Transverse colon (tissue), 4 donors: Measurements from ENCODE around the gene SPIB. TPM values are rescaled to one million over a fixed set of nuclear protein-coding genes. Genes with fewer than 3 reads are reported as not detected.

Experiments used
- DNase-seq: peaks from one replicate; pipeline ENCODE4 v3.0.0-alpha.2; 2019
- H3K27ac ChIP-seq, 4 donors: fragments of 200-600 bp; sonication (generic); 2 replicates each; pipeline ENCODE4 v1.5.1; 2016 to 2018; ENCODE audit warnings: inconsistent platforms in 4 of 4
- H3K27me3 ChIP-seq: fragments of 200-600 bp; sonication (generic); 2 replicates; pipeline ENCODE4 v1.5.1; 2017; ENCODE audit warnings: inconsistent platforms
- H3K36me3 ChIP-seq, 4 donors: fragments of 200-600 bp; sonication (generic); 2 replicates each; pipeline ENCODE4 v1.5.1; 2017 to 2019; ENCODE audit warnings: inconsistent platforms in 4 of 4
- H3K4me1 ChIP-seq, 4 donors: fragments of 200-600 bp; sonication (generic); 2 replicates each; pipeline ENCODE4 v1.5.1; 2017 to 2020; ENCODE audit warnings: inconsistent platforms in 4 of 4
- H3K4me3 ChIP-seq, 4 donors: fragments of 200-600 bp; sonication (generic); 1 replicate in 1 of 4; 2 replicates in 3 of 4; pipeline versions ENCODE4 v1.5.1 to v1.6.1; 2017 to 2019; ENCODE audit warnings: inconsistent platforms in 4 of 4
- H3K9me3 ChIP-seq, 2 donors: fragments of 200-600 bp; sonication (generic); 2 replicates each; pipeline ENCODE4 v1.5.1; 2017 to 2019; ENCODE audit warnings: inconsistent platforms in 2 of 2
- EP300 ChIP-seq: sonication (generic); formaldehyde crosslinking; IDR thresholded peaks from one replicate; pipeline ENCODE4 v1.6.1; 2017; ENCODE audit warnings: antibody characterized with exemption, low read depth
- POLR2A ChIP-seq: fragments of 450-650 bp; IDR thresholded peaks from one replicate; pipeline ENCODE4 v1.6.1; 2016; ENCODE audit warnings: antibody characterized with exemption, mild to moderate bottlenecking, moderate library complexity
- POLR2AphosphoS5 ChIP-seq, 3 donors: sonication (generic); formaldehyde crosslinking; IDR thresholded peaks; one replicate each; pipeline ENCODE4 v1.6.1; 2016; ENCODE audit warnings: antibody characterized with exemption in 3 of 3
- WGBS, 2 donors: methylation state at CpG; one replicate each; pipeline ENCODE4 v1.1.5; 2018; ENCODE audit warnings: low coverage in 1 of 2; 5-methylcytosine and 5-hydroxymethylcytosine counted together
- in situ Hi-C, 4 donors: fragments of 200-750 bp; cut with MboI; loops; one replicate each; pipeline versions ENCODE4 v1.15.0 to v1.15.1; 2017; ENCODE audit warnings: low sequenced_read_pairs in 3 of 4, low pct_ligation_motif_present in 1 of 4, low pct_unique_long_range_greater_than_20kb in 1 of 4
- intact Hi-C: fragments of 100-400 bp; cut with DNase I; formaldehyde crosslinking; loops from one replicate; pipeline ENCODE4 v1.15.1; 2023; ENCODE audit warnings: low total_unique reads
- total RNA-seq, 4 donors: library from RNA; depleted of rRNA; stranded (reverse); fragments of >200 nt; gene quantifications; one replicate each; pipeline ENCODE4 v1.1.0, GENCODE V29; 2016
- TF ChIP-seq, protein P1 (sequence below), 5 experiments: fragments of 200-600 bp in 3 of 5; fragments of 450-650 bp in 2 of 5; sonication (generic) in 3 of 5; IDR thresholded peaks; 1 replicate in 2 of 5; 2 replicates in 3 of 5; pipeline ENCODE4 v1.5.1; 2016 to 2017; ENCODE audit warnings: antibody characterized with exemption in 5 of 5, inconsistent platforms in 3 of 5, mild to moderate bottlenecking in 2 of 5, moderate library complexity in 1 of 5

SPIB gene
- total RNA-seq, 4 donors from 2014 or later, result 45.7 to 56.8 (median 51.7) TPM

DNA sequence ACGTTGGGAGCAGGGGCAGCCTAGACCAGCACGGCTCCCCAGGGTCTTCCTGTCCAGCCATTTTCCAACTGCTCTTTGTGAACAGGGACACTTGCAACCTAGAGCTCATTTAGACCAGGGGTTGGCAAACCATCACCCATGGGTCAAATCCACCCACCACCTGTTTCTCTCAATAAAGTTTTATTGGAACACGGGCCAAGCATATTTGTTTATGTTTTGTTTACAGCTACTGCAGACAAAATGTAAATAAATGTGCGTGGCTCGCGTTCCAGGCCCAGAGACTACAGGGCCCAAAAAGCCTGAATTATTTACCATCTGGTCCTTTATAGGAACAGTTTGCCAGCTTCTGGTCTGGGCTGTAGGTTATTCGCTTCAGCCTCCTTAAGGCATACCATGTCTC, 44.2 kb downstream of the SPIB start:
- no peak for DNase-seq
- intact Hi-C loops, result no loop called here
- Histone ChIP-seq H3K27me3 (peaks cover 16% of the 10 kb centered on the region), H3K4me1 (peaks cover 0 to 8% (median 6%) of the 10 kb centered on the region in 4 donors), H3K27ac (no peak overlapping the region), H3K4me3 (no peak overlapping the region), H3K9me3 (no peaks in the 10 kb centered on the region), H3K36me3 (no peaks in the 10 kb centered on the region)
- in situ Hi-C loops, result loop anchor here in 3 of 4 donors (10.0 to 25.0 kb wide), 2 partner anchors 98 to 101 kb away; partner anchors contain the start of gene NAPSA (in 3 of the 3)
- 56 to 72% methylated on average over 5 to 7 of the region's 7 CpGs for WGBS, 2 donors
- TF ChIP-seq POLR2A (no peak), EP300 (no peak), POLR2AphosphoS5 (IDR thresholded peaks at IDR 0.05) (no peak)
- TF ChIP-seq, protein P1, sequence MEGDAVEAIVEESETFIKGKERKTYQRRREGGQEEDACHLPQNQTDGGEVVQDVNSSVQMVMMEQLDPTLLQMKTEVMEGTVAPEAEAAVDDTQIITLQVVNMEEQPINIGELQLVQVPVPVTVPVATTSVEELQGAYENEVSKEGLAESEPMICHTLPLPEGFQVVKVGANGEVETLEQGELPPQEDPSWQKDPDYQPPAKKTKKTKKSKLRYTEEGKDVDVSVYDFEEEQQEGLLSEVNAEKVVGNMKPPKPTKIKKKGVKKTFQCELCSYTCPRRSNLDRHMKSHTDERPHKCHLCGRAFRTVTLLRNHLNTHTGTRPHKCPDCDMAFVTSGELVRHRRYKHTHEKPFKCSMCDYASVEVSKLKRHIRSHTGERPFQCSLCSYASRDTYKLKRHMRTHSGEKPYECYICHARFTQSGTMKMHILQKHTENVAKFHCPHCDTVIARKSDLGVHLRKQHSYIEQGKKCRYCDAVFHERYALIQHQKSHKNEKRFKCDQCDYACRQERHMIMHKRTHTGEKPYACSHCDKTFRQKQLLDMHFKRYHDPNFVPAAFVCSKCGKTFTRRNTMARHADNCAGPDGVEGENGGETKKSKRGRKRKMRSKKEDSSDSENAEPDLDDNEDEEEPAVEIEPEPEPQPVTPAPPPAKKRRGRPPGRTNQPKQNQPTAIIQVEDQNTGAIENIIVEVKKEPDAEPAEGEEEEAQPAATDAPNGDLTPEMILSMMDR (IDR thresholded peaks at IDR 0.05), result no peak

GRCh38 chr19:50464348-50464747, 45.6 kb downstream of the SPIB start:
- H3K4me3 ChIP-seq, result no peak overlapping the region
- DNase-seq, result no peak
- H3K4me1 ChIP-seq, result peaks cover 0 to 8% (median 6%) of the 10 kb centered on the region in 4 donors
- TF ChIP-seq POLR2AphosphoS5 (IDR thresholded peaks at IDR 0.05), result no peak
- no peak for TF ChIP-seq POLR2A
- TF ChIP-seq, protein P1 (IDR thresholded peaks at IDR 0.05), result no peak
- TF ChIP-seq EP300, result no peak
- WGBS, 2 donors, result 75 to 80% methylated on average over 1 to 19 of the region's 19 CpGs
- intact Hi-C loops (no loop called here), in situ Hi-C loops (loop anchor here in 3 of 4 donors (10.0 to 25.0 kb wide), 2 partner anchors 100 to 102 kb away; partner anchors contain the start of gene NAPSA (in 3 of the 3))
- H3K9me3 ChIP-seq, result no peaks in the 10 kb centered on the region
- no peaks in the 10 kb centered on the region for H3K36me3 ChIP-seq
- H3K27me3 ChIP-seq, result peaks cover 4% of the 10 kb centered on the region
- no peak overlapping the region for H3K27ac ChIP-seq

GRCh38 chr19:50465000-50465399, 46.3 kb downstream of the SPIB start:
- no peaks in the 10 kb centered on the region for H3K9me3 ChIP-seq
- no peak for DNase-seq
- H3K27ac ChIP-seq, result no peak overlapping the region
- WGBS, 2 donors, result 64 to 83% methylated on average over 5 to 13 of the region's 13 CpGs
- in situ Hi-C loops (loop anchor here in 3 of 4 donors (10.0 to 25.0 kb wide), 2 partner anchors 100 to 103 kb away; partner anchors contain the start of gene NAPSA (in 3 of the 3)), intact Hi-C loops (no loop called here)
- peaks cover 2% of the 10 kb centered on the region for H3K27me3 ChIP-seq
- peaks cover 0 to 8% (median 6%) of the 10 kb centered on the region in 4 donors for H3K4me1 ChIP-seq
- H3K36me3 ChIP-seq, result no peaks in the 10 kb centered on the region
- H3K4me3 ChIP-seq, result no peak overlapping the region
- TF ChIP-seq POLR2AphosphoS5 (IDR thresholded peaks at IDR 0.05), result no peak
- TF ChIP-seq, protein P1 (IDR thresholded peaks at IDR 0.05), result no peak
- no peak for TF ChIP-seq POLR2A
- TF ChIP-seq EP300, result no peak

- no peak overlapping the region for H3K27ac ChIP-seq
- in situ Hi-C loops, result loop anchor here in 3 of 4 donors (10.0 to 25.0 kb wide), 2 partner anchors 101 to 104 kb away; partner anchors contain the start of gene NAPSA (in 3 of the 3)
- WGBS, 2 donors, result 42% methylated on average over 29 of the region's 29 CpGs; no CpG with 5 or more reads in 1 of the 2 donors
These were observed 47.4 kb downstream of the SPIB start for GRCh38 chr19:50465986-50466705.

More at GRCh38 chr19:50465986-50466705, 47.4 kb downstream of the SPIB start:
- H3K4me1 ChIP-seq, result peaks cover 0 to 8% (median 6%) of the 10 kb centered on the region in 4 donors
- no peaks in the 10 kb centered on the region for H3K27me3 ChIP-seq
- H3K36me3 ChIP-seq, result no peaks in the 10 kb centered on the region
- no peak for TF ChIP-seq POLR2AphosphoS5 (IDR thresholded peaks at IDR 0.05)
- TF ChIP-seq EP300, result no peak
- TF ChIP-seq, protein P1 (IDR thresholded peaks at IDR 0.05), result no peak
- no peak for TF ChIP-seq POLR2A
- no peak overlapping the region for H3K4me3 ChIP-seq
- intact Hi-C loops, result no loop called here
- peak; percentile 69 for DNase-seq
- H3K9me3 ChIP-seq, result no peaks in the 10 kb centered on the region
